Stimulated activated CD4-positive, alpha-beta T cell treated with anti-CD3 and anti-CD28 coated beads, Interleukin-1b, Interleukin-23, amount 100 ng/mL, for 1 hour (primary cell): ENCODE results near the gene SCAI.
"Not testable (repeated sequence)": the region's sequence is repeated elsewhere in the genome, so short reads cannot be mapped to it uniquely, and the experiment has no call there.

Experiments used
- DNase-seq, 2 donors: peaks; one replicate each; pipeline ENCODE4 v3.0.0-alpha.2; 2020; ENCODE audit warnings: low read depth in 2 of 2

SCAI gene

DNA sequence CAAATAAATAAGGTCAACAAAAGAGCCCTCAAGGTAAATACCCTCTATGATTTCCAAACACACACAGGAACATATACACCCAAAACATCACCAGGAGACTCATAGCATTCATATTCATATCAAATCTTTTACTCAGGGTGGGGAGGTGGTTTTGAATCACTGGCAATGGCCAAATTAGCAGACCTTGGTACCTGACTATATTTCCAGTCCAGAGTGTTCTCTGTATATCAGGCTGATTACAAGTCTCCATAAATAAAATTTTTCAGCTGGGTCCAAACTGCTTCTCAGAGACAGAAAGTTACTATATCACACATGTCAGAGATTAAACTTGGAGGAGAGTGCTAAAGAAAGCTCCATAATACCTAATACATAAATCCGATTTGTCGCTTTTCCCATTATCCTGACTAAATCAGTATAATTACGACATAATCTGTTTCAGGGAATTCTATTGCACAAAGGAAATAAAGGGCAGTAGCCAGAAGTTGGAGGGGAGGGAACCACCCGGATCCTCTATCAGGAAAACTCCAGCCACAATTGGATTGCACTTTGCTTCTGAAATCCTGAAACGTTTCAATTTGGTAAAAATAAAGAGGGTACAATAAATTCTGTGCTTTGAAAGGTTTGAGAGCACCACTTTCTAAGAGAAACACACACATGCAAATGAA lies 195.5 kb downstream of the SCAI start:
- no peak for DNase-seq

DNA sequence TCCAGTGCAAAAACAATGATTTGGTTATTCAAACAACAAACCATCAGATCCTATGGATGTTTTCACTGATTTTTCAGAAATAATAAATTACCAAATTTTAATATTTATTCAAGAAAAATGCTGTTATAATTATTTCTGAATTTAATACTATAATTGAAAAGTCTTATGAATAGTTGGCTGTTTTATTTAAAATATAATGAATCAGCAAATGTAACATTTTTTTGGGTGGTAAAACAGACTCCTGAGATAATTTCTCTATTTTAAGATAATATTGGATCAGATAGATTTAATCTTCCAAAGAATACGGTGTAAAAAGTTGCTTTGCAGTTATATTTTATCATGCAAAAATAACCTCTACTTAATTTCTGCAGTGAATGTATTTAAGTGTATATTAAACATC lies 197.2 kb downstream of the SCAI start:
- DNase-seq: no peak

DNA sequence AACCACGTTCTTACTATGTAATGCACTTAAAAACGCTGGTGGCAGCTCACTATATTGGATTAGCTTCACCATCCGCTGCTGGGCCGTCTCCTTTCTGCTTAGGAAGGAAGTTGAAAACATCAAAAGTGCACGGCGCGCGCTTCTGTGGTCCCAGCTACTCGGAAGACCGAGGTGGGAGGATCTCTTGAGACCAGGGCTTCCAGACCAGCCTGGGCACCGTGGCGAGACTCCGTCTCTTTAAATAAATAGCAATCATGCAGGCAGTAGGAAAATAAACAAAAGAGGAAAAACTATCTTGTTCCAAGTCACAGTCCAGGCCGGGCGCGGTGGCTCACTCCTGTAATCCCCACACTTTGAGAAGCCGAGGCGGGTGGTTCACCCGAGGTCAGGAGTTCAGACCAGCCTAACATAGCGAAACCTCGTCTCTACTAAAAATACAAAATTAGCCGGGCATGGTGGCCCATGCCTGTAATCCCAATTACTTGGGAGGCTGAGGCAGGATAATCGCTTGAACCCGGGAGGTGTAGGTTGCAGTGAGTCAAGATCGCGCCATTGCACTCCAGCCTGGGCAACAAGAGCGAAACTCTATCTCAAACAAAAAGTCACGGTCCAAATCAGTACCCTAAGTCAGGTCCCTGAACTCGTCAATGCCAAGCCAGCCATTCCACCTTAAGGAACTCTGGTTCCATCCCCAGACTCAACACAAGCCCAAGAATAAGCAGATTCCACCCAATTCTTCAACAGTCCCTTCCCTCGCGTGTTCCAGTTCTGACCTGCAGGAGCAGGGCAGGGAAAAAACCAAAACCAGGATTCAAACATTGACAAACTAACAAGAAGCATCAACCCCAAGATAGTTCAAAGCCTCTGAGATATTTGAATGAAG lies 201.4 kb downstream of the SCAI start:
- DNase-seq: peak in 1 of 2 donors; percentile 29

DNA sequence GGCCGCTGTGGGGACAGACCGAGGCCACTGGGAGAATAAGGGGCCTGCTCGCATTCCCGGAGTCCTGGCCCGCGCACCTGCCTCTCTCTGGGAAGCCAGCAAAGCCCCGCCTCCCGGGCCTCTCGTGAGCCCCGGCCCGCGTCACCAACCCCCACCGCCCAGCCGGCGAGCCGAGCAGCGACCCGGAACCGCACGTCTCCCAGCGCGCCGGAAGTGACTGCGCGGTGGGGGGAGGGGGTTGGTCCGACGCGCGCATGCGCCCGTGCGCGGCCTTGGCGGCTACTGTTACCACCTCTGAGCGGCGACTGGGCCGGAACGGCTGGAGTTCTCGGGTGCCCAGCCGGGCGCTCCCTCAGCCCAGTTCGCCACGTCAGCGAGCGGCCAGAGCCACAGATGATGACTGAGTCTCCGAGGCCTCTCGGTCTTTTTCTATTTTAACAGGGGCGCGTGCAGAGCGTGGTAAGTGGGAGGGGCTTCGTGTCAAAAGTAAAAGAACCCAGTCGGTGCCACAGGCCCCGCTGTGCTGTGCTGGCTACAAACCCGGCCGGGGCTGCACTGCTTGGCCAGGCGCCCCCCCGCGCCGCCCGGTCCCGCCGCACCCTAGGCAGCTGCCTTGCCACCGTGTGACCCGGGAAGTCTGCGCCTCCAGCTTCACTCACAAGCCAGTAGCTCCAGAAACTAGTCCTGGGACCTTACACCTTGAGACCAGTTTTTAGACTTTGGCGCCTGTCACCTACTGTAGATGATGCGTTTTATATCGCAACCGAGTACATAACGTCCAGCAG lies 202.2 kb downstream of the SCAI start, which contains the start of gene GOLGA1:
GOLGA1 (minus strand) TSS at position 190 of the 785 bp plus-strand sequence. CDS start 2,372 bp downstream, outside the sequence.
- DNase-seq: peak; percentile 80 to 86

DNA sequence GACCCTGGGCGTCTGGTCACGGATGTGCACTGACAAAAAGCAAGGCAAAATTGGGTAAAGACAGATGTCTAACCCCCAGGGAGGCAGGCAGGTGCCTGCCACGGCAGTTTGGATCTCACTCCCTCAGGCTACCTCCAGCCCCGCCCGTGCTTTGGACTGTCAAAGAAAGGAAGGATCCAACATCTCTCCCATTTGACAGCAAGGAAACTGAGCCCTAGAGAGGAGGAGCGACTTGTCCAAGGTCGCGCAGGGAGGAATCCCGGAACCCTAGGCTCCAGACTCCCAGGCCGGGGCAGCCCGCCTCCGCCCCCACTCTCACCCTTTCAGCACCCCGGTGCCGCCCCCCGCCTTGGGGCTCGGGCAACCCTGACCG lies 202.8 kb downstream of the SCAI start:
- peak in 1 of 2 donors; percentile 2 for DNase-seq

DNA sequence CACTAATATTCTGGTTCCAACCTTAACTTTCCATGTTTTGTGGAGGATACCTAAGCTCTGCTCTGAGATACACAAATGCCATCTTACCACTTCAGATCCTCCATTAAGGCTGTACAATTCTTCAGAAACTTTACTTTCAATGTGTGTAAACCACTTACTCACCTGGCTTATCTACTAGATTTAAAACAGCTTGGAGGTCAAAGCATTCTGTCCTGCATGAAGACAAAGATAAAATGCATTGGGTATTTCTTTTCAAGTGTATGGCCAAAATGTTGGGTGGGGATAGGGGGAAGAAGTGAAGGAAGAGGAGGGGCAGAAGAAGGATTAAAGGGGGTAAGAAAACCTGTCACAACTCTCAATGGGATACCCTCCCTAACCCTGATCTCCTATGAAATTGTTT lies 203.4 kb downstream of the SCAI start:
- no peak for DNase-seq

DNA sequence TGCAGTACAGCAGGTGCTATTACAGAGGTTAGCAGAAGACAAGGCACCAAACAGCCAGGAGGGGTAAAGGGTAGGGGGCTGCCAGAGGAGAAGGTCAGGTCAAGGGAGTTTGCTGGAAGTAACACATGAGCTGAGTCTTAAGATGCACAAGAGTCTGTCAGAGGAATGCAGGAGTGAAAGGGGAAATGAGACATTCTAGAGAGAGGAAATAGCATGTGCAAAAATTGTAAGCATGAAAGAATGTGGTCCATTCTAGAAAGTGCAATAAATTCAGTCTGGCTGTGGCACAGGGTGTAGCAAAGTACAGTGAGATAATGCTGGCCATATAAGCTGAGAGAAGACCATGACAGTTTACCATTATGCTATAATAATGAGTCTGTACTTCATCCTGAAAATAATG lies 209.0 kb downstream of the SCAI start:
- DNase-seq: no peak

DNA sequence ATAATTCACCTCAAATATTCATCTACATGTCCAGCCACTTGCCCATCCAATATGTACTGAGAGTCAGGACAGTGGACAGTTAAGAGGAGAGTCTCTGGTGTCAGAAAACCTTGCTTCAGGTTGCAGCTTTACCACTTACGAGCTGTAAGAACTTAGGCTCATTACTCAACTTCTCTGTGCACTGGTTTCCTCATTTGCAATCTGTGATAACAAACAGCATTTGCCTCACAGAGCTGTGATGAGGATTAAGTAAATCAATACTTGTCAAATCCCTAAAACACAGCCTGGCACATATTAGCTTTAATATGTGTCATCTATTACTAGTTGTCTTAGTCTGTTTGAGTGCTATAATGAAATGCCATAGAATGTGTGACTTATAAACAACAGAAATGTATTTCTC lies 211.0 kb downstream of the SCAI start:
- no peak for DNase-seq

DNA sequence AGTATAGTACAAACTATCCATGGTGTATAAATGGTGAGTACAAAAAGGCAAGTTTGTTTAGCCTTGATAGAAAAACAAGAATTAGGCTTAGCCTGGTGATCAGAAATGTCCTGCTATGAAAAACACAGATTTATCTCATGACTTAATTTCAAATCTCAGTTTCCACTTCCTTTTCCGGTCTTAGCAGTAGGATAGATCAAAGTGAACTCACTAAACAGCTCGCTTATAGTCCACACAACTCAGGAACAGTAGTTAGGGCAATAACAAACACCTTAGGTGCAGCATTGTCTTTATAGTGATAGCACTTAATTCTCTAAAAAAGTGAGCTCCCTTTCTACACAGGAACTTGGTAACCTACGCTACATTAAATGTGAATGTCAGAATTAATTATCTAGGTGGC lies 213.9 kb downstream of the SCAI start:
- no peak for DNase-seq

DNA sequence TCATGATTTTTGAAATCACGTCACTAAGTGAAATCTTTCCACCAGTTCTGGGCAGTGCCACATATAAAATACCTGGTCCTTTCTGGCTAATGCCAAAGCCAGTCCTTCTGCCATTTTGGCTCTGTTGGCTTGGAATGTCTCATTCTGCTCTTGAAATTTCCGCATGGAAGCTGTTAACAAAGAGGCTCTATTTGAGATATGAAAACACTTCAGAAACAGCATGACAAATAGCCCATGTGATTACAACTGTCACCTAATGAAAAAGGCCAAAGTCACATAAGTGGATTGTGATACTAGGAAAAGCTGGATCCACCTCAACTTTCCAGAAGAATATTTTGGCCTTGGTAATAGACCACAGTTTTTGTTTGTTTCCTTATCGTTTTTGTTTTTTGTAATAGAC lies 215.2 kb downstream of the SCAI start:
- no peak for DNase-seq

DNA sequence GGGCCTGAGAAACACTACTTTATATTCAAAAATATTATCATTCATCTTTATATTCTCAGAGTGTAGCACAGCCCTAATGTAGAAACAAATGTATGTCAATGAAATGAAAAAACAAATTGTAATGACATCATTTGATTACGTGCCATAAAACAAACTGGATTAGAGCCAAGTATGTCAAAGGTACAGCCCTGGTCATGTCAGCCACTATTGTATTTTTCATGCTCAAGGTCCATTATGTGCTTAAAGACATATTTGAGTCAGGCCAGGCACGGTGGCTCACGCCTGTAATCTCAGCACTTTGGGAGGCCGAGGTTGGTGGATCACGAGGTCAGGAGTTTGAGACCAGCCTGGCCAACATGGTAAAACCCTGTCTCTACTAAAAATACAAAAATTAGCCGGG lies 222.9 kb downstream of the SCAI start:
- DNase-seq: not testable (repeated sequence)

DNA sequence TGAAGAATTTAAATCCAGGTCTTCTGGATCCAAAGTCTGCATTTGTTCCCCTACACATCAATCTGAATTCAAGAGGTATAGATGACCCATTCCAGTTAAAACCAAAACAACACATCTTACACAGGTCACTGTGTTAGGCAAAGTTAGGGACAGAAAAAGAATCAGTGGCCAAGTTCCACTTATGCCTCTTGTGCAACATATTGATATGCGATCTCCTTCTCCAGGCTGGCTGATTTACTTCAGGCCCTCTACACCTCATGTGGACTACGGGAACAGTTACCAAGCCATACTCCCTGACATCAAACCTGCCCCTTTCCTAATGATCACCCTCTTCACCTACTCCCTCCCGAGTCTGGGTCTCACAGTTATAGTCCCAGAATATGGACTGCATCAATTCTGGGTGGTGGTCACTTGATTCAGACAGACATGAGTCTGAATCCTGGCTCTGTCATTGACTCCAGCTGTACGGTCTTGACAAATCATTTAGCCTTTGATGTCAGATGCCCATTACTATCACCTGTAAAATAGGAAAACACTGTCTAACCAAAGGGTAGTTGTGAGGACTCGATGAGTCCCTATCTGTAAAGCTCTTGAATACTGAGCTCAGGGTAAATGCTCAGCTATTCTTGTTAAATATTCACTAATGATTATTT lies 228.4 kb downstream of the SCAI start:
- no peak for DNase-seq

DNA sequence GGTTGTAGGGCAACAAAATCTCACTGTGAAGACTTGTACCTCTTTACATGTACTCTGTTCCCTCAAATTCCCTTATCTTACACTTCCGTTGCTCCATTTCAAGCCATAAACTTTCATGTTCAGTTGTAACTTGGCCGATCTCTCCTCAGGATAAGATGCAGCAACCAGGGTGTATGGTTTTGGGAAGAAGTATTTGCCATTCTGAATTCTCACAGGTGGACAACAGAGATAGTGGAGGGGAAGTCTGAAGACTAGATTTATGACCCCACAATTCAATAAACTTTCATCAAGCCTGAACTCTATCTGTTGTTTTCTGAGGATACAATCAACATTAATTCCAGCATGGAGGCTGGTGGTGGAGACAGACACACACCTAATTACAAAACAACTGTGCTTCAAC lies 229.9 kb downstream of the SCAI start:
- DNase-seq: no peak

DNA sequence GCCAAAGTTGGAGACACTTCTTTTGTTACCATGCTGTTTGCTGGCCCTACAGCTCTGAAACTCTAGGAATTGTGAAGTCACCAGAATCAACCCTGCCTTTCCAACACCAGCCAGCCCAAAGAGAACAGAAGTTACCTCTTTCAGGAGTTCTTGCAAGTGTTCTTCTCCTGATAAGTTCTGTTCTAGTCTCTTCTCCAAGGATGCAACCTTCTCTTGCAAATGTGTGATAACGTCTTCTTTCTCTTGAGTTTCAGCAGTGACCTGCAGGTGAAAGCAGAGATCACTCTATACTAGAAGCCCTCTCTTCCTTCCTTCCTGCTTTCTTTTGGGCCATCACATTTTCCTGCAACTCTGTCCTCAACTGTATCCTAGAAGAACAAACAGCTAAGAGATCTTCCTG lies 231.6 kb downstream of the SCAI start:
- no peak for DNase-seq

DNA sequence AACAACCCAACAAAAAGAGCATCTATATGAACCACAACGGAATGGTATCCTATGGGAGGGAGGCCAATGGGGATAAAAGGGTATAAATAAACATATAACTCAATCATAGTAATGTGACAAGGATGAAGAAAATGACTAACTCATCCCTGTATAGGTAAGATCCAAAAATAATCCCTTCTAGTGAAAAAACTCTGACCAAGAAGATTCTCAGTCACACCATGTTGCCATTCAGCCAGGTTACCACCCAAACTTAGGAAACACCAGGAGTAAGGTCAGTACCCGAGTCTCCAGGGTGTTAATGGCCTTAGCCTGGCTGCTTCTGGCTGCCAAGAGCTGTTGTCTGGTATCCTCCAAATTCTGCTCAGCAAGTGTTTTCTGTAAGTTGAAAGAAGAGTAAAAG lies 235.2 kb downstream of the SCAI start:
- no peak for DNase-seq

DNA sequence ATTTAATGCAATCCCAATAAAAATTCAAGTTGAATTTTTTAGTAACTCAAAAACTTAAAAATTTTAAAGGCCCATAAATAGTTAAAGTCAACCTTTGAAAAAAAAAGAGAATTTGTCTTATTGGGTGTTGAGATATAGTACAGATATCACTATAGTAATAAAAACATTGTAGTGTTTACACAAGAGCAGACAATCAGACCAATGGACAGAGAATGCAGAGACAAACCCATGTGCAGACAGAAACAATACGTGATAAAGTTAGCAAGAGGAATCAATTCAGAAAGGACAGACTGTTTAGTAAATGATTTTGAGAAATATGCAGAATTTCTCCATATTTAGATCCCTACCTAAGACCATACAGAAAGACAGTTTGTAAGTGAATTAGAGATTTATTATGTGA lies 236.4 kb downstream of the SCAI start:
- no peak for DNase-seq

DNA sequence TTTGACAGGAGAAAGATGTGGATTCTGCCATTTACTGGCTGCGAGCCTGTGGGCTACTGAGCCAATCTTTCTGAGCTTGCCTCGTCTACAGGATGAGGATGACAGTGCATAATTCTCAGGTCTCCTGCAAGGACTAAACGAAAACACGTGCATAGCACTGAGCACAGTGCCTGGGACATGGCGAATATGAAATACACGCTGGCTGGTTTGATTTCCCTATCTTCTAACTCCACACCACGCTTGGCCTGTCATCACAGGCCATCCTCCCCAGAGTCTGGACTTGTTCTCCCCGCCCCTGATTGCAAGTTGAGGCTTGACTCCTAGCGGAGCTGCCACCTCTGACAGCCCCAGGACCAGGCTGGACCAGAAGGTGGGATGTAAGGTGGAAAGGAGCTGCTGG lies 243.5 kb downstream of the SCAI start:
- DNase-seq: no peak

DNA sequence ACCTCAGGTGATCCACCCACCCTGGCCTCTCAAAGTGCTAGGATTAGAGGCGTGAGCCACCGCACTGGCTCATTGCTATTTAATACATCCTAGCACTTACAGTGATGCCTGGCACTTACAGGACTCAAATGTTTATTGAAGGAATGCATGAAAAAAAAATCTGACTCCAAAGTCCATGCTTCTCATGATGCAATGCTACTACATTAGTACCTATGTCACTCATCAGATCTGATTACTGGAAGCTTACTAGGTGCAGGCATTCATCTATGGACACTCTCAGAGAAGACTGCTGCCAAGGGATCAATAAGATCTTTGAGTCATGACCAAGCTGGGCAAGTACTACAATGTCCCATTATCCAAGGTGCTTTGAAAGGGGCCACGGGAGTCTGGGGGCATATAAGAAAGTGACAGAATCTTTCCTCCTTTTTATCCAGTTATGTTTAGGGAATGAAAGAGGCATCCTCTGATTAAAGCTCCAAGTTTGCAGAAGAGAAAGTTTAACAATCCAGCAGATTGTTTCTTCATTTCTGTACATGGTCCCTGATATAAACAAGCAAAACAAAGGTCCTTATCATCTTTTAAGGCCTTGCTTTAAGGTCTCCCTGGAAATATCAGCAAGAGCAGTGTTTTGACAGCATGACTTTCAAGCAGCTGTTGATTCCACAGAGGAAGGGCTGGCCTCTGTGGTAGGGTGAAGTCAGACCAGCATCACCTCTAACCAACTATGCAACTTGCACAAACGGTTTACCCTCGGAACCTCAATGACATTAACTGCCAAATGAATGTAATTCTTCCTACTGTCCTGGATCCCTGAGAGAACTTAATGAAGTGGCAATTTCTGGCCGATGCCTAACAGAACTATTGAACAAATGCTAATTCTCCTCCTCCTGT lies 245.5 kb downstream of the SCAI start:
- DNase-seq: no peak

DNA sequence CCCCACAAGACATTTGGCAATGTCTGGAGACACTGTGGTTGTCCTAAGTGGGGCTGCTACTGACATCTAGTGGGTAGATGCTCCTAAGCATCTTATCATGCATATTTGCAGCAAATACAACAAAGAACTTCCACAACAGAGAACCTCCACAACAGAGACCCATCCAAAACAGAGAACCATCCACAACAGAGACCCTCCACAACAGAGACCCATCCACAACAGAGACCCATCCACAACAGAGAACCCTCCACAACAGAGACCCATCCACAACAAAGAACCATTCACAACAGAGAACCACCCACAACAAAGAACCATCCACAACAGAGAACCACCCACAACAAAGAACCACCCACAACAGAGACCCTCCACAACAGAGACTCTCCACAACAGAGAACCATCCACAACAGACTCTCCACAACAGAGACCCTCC lies 248.6 kb downstream of the SCAI start:
- no peak for DNase-seq

DNA sequence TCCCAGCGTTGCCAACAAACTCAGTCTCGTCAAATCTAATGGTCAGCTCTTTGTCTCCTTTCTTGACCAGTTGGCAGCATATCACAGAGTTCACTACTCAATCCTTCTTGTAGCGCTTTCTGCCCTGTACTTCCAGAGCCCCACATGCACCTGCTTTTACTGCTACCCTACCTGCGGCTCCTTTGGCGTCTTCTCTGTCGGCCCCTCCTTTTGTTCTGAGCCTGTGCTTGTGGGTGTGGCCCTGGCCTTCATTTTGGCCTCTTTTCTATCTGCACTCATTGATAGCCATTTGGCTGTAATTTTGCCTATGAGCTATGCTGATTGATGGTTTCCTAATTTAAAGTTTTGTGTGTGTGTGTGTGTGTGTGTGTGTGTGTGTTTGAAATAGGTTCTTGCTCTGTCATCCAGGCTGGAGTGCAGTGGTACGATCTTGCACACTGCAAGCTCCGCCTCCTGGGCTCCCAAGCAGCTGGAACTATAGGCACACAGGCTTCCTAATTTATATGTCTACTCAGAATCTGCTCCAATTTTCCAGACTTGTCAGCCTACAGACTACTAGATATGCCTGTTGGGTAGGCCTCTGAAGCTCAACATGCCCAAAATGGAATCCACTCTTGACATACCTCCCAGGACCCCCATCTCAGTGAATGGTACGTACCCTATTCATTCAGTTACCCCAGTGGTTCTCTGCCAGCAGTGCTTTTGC lies 249.1 kb downstream of the SCAI start:
- no peak for DNase-seq
